ENCODE results near the gene PGA3.
"Not testable (repeated sequence)": the region's sequence is repeated elsewhere in the genome, so short reads cannot be mapped to it uniquely, and the experiment has no call there.

Gene PGA3

GRCh38 chr11:61164606-61165424, 38.5 kb upstream of the PGA3 start:
- H3K27ac ChIP-seq, result no peak overlapping the region
- TF ChIP-seq ZFX (IDR thresholded peaks at IDR 0.05; ENCODE audit: borderline replicate concordance) (no peak), CTCF (IDR thresholded peaks at IDR 0.05) (no peak)

- H3K27ac ChIP-seq, result not testable (repeated sequence)
Measured at GRCh38 chr11:61165785-61166184, 37.5 kb upstream of the PGA3 start.

GRCh38 chr11:61166331-61166730, 37.0 kb upstream of the PGA3 start:
- not testable (repeated sequence) for H3K27ac ChIP-seq

- H3K27ac ChIP-seq, result no peak overlapping the region
- no peak for TF ChIP-seq CTCF (IDR thresholded peaks at IDR 0.05)
- TF ChIP-seq ZFX (IDR thresholded peaks at IDR 0.05; ENCODE audit: borderline replicate concordance), result no peak
Measured at GRCh38 chr11:61168042-61168688, 35.1 kb upstream of the PGA3 start.

GRCh38 chr11:61168800-61169199, 34.5 kb upstream of the PGA3 start:
- TF ChIP-seq CTCF (IDR thresholded peaks at IDR 0.05) (no peak), ZFX (IDR thresholded peaks at IDR 0.05; ENCODE audit: borderline replicate concordance) (no peak)
- H3K27ac ChIP-seq, result no peak overlapping the region

GRCh38 chr11:61170566-61170965, 32.7 kb upstream of the PGA3 start:
- TF ChIP-seq CTCF (IDR thresholded peaks at IDR 0.05), result no peak
- no peak for TF ChIP-seq ZFX (IDR thresholded peaks at IDR 0.05; ENCODE audit: borderline replicate concordance)
- H3K27ac ChIP-seq, result no peak overlapping the region

- no peak for TF ChIP-seq CTCF (IDR thresholded peaks at IDR 0.05)
- TF ChIP-seq ZFX (IDR thresholded peaks at IDR 0.05; ENCODE audit: borderline replicate concordance), result no peak
- no peak overlapping the region for H3K27ac ChIP-seq
Measured at GRCh38 chr11:61171907-61172306, 31.4 kb upstream of the PGA3 start.

- no peak for TF ChIP-seq ZFX (IDR thresholded peaks at IDR 0.05; ENCODE audit: borderline replicate concordance)
- no peak for TF ChIP-seq CTCF (IDR thresholded peaks at IDR 0.05)
Measured at GRCh38 chr11:61172356-61172755, 31.0 kb upstream of the PGA3 start.

More at GRCh38 chr11:61172356-61172755, 31.0 kb upstream of the PGA3 start:
- H3K27ac ChIP-seq, result no peak overlapping the region
